ENCODE data around the gene ZNFX1.
"Not testable (repeated sequence)": the region's sequence is repeated elsewhere in the genome, so short reads cannot be mapped to it uniquely, and the experiment has no call there.

Gene ZNFX1

GRCh38 chr20:49219924-49220831 is 57.7 kb downstream of the ZNFX1 start:
- TF ChIP-seq CTCF (conservative IDR thresholded peaks at IDR 0.05; ENCODE audit: low read depth, low read length): no peak
- no peak for DNase-seq (ENCODE audit: low read depth)
- H3K4me3 ChIP-seq (ENCODE audit: low read length): peak overlapping the region; percentile 99

GRCh38 chr20:49219091-49219923 is 58.5 kb downstream of the ZNFX1 start, which contains the start of gene DDX27:
Gene DDX27, plus strand, starts transcription at chr20:49219416. Its CDS starts 33 bp downstream, at chr20:49219449.
- peak; percentile 93 for DNase-seq (ENCODE audit: low read depth)
- TF ChIP-seq CTCF (conservative IDR thresholded peaks at IDR 0.05; ENCODE audit: low read depth, low read length): no peak
- peak within 1 kb of the TSS; percentile 99 for H3K4me3 ChIP-seq (ENCODE audit: low read length)

GRCh38 chr20:49218739-49219090 is 59.1 kb downstream of the ZNFX1 start:
- DNase-seq (ENCODE audit: low read depth): not testable (repeated sequence)
- H3K4me3 ChIP-seq (ENCODE audit: low read length): peak overlapping the region; percentile 99

- peak; percentile 90 for TF ChIP-seq CTCF (conservative IDR thresholded peaks at IDR 0.05; ENCODE audit: low read depth, low read length)
- peak; percentile 66 for DNase-seq (ENCODE audit: low read depth)
- no peak overlapping the region for H3K4me3 ChIP-seq (ENCODE audit: low read length)
Observed at GRCh38 chr20:49216991-49217578, 60.8 kb downstream of the ZNFX1 start.

GRCh38 chr20:49215232-49215631 is 62.6 kb downstream of the ZNFX1 start:
- no peak for TF ChIP-seq CTCF (conservative IDR thresholded peaks at IDR 0.05; ENCODE audit: low read depth, low read length)

GRCh38 chr20:49214571-49214970 is 63.3 kb downstream of the ZNFX1 start:
- no peak overlapping the region for H3K4me3 ChIP-seq (ENCODE audit: low read length)
- DNase-seq (ENCODE audit: low read depth): no peak
- no peak for TF ChIP-seq CTCF (conservative IDR thresholded peaks at IDR 0.05; ENCODE audit: low read depth, low read length)

More at GRCh38 chr20:49215232-49215631, 62.6 kb downstream of the ZNFX1 start:
- H3K4me3 ChIP-seq (ENCODE audit: low read length): no peak overlapping the region
- no peak for DNase-seq (ENCODE audit: low read depth)

- no peak for TF ChIP-seq CTCF (conservative IDR thresholded peaks at IDR 0.05; ENCODE audit: low read depth, low read length)
- no peak for DNase-seq (ENCODE audit: low read depth)
- H3K4me3 ChIP-seq (ENCODE audit: low read length): no peak overlapping the region
Observed at GRCh38 chr20:49210757-49211110, 67.1 kb downstream of the ZNFX1 start.
